Right cardiac atrium (tissue), 5 donors: ENCODE measurements around the gene AGRN. TPM values are rescaled to one million over a fixed set of nuclear protein-coding genes. Genes with fewer than 3 reads are reported as not detected.
"Not testable (repeated sequence)": the region's sequence is repeated elsewhere in the genome, so short reads cannot be mapped to it uniquely, and the experiment has no call there.

Source experiments
- ATAC-seq, 2 donors: fragments of 200-7000 bp; cut with Tn5 transposase; one replicate each; pipeline versions ENCODE4 v1.8.0 to v1.9.1; 2020; ENCODE audit warnings: moderate library complexity in 2 of 2, mild to moderate bottlenecking in 1 of 2
- DNase-seq, 3 donors: peaks; one replicate each; pipeline ENCODE4 v3.0.0-alpha.2; 2020
- H3K27ac ChIP-seq: one replicate; pipeline ENCODE4 v1.5.1; 2013; ENCODE audit warnings: mild to moderate bottlenecking, low read length, control low read depth, moderate library complexity
- H3K27me3 ChIP-seq: one replicate; pipeline ENCODE4 v1.6.1; 2013; ENCODE audit not compliant: control insufficient read depth, insufficient read depth
- H3K4me1 ChIP-seq: one replicate; pipeline ENCODE4 v1.6.1; 2013; ENCODE audit warnings: low read length; ENCODE audit not compliant: control insufficient read depth, insufficient read depth
- H3K4me3 ChIP-seq: one replicate; pipeline ENCODE4 v1.5.1; 2013; ENCODE audit warnings: low read length, control low read depth
- H3K9me3 ChIP-seq: one replicate; pipeline ENCODE4 v1.6.1; 2013; ENCODE audit warnings: low read length; ENCODE audit not compliant: control insufficient read depth
- WGBS: extraction: QIAGEN DNeasy Blood & Tissue Kit; methylation state at CpG from one replicate; pipeline ENCODE4 v1.1.7; 2013; 5-methylcytosine and 5-hydroxymethylcytosine counted together
- intact Hi-C, 4 donors: fragments of 100-400 bp; cut with DNase I; formaldehyde crosslinking; loops; one replicate each; pipeline versions ENCODE4 v1.11.0 to v1.14.0; 2022 to 2023
- polyA plus RNA-seq: library from polyadenylated mRNA; stranded (reverse); fragments of 200-250 nt; gene quantifications from one replicate; pipeline ENCODE4 v1.2.3, GENCODE V29; 2013
- total RNA-seq, 4 donors: library from RNA; stranded (reverse); fragmentation: NEBNext Ultra II Directional; extraction: Animal tissue kit (Norgen Biotek cat#: 25700); gene quantifications; one replicate each; pipeline ENCODE4 v1.2.1, GENCODE V29; 2021
- donor health status: healthy with polysubstance abuse.
- donor health status: DM: no; HTN: yes; CAD: no.
- donor health status: DM: no; HTN: no; CAD: no.
- donor health status: DM: no; HTN: yes; CAD: no; lungs with severe emphysema.
- donor health status: DM: yes; HTN: yes; CAD: no.

AGRN gene
- total and polyA plus RNA-seq, 5 donors, result 12.0 to 26.4 (median 19.3) TPM

DNA sequence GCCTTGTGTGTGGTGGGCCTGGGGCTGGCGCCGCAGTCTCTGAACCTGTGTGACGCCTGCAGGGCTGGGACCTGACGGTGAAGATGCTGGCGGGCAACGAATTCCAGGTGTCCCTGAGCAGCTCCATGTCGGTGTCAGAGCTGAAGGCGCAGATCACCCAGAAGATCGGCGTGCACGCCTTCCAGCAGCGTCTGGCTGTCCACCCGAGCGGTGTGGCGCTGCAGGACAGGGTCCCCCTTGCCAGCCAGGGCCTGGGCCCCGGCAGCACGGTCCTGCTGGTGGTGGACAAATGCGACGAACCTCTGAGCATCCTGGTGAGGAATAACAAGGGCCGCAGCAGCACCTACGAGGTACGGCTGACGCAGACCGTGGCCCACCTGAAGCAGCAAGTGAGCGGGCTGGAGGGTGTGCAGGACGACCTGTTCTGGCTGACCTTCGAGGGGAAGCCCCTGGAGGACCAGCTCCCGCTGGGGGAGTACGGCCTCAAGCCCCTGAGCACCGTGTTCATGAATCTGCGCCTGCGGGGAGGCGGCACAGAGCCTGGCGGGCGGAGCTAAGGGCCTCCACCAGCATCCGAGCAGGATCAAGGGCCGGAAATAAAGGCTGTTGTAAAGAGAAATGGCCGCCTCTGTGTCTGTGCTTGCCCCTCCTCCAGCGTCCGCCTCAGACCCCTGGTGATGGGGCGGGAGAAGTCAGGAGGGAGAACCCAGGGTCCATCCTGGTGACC lies 5.8 kb upstream of the AGRN start:
- intact Hi-C loops, result no loop called here
- no peaks in the 10 kb centered on the region for H3K4me1 ChIP-seq
- no peaks in the 10 kb centered on the region for H3K27me3 ChIP-seq
- whole genome bisulfite sequencing, result 51% methylated on average over 41 of the region's 41 CpGs
- peak overlapping the region; percentile 93 for H3K27ac ChIP-seq
- peak overlapping the region; percentile 78 for H3K4me3 ChIP-seq
- no peaks in the 10 kb centered on the region for H3K9me3 ChIP-seq
- ATAC-seq, result peak; percentile 26 to 67
- DNase-seq, result peak in 2 of 3 donors; percentile 71 to 74

DNA sequence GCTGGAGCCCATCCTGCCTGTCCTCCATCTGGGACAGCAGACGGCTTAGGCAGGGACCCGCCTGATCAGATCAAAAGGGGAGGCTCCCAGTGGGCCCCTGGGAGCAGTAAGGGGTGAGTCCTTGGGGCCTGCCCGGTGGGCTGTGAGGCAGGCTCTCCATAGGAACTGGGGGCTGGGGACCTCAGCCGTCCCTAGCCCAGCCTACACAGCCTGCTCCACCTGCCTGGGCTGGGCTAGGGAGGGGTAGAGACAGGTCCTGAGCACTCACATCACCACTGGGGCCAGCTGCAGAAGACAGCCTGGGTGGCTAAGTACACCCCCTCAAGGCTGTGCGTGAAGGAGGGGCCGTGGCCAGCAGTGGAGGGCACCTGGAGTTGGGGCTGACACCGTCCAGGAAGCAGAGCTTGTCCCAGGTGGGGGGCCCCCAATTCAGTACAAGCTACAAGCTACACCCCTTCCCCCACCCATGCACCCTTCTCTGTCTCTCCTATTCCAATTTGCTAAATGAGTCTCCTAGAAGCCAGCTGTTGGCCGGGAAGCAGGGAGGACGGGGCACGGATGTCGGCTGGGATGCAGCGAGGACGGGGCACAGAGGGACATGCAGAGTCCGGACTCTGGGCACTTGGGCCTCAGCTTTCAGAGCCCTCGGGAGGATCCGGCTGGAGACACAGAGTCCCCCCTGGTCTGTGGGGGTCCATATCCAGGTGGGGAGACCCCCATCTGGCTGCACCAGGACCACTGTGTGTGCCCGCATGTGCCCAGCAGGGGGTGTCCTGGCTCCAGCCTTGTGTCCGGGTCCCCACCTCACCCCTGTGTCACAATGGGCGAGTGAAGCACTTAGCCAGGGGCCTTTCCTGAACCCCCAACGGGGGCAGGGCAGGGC lies 4.9 kb upstream of the AGRN start:
- no peaks in the 10 kb centered on the region for H3K9me3 ChIP-seq
- H3K27ac ChIP-seq, result no peak overlapping the region
- DNase-seq (peak; percentile 39 to 65 (median 48)), ATAC-seq (no peak)
- no peaks in the 10 kb centered on the region for H3K4me1 ChIP-seq
- H3K27me3 ChIP-seq, result no peaks in the 10 kb centered on the region
- WGBS, result 76% methylated on average over 20 of the region's 20 CpGs
- intact Hi-C loops, result no loop called here
- H3K4me3 ChIP-seq, result no peak overlapping the region

DNA sequence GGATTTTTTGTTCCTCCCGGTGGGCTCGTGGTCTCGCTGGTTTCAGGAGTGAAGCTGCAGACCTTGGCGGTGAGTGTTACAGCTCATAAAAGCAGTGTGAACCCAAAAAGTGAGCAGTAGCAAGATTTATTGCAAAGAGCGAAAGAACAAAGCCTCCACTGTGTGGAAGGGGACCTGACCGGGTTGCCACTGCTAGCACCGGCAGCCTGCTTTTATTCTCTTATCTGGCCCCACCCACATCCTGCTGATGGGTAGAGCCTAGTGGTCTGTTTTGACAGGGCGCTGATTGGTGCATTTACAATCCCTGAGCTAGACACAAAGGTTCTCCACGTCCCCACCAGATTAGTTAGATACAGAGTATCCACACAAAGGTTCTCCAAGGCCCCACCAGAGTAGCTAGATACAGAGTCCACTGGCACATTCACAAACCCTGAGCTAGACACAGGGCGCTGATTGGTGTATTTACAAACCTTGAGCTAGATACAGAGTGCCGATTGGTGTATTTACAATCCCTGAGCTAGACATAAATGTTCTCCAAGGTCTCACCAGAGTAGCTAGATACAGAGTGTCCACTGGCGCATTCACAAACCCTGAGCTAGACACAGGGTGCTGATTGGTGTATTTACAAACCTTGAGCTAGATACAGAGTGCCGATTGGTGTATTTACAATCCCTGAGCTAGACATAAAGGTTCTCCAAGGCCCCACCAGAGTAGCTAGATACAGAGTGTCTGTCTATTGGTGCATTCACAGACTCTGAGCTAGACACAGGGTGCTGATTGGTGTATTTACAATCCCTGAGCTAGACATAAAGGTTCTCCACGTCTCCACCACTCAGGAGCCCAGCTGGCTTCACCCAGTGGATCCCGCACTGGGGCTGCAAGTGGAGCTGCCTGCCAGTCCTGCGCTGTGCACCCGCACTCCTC lies 2.3 kb upstream of the AGRN start:
- intact Hi-C loops, result not testable (repeated sequence)

GRCh38 chr1:1018321-1018685 lies 1.6 kb upstream of the AGRN start:
- H3K4me3 ChIP-seq, H3K27me3 ChIP-seq, H3K27ac ChIP-seq, intact Hi-C loops, H3K9me3 ChIP-seq, ATAC-seq, H3K4me1 ChIP-seq: not testable (repeated sequence)
- DNase-seq, result peak; percentile 17 to 66 (median 57)
- WGBS, result 92% methylated on average over 26 of the region's 26 CpGs

More for the DNA sequence above, 2.3 kb upstream of the AGRN start:
- not testable (repeated sequence) for H3K9me3 ChIP-seq, H3K4me3 ChIP-seq, H3K4me1 ChIP-seq, H3K27ac ChIP-seq, ATAC-seq, H3K27me3 ChIP-seq, DNase-seq
- WGBS, result 83% methylated on average over 17 of the region's 17 CpGs

DNA sequence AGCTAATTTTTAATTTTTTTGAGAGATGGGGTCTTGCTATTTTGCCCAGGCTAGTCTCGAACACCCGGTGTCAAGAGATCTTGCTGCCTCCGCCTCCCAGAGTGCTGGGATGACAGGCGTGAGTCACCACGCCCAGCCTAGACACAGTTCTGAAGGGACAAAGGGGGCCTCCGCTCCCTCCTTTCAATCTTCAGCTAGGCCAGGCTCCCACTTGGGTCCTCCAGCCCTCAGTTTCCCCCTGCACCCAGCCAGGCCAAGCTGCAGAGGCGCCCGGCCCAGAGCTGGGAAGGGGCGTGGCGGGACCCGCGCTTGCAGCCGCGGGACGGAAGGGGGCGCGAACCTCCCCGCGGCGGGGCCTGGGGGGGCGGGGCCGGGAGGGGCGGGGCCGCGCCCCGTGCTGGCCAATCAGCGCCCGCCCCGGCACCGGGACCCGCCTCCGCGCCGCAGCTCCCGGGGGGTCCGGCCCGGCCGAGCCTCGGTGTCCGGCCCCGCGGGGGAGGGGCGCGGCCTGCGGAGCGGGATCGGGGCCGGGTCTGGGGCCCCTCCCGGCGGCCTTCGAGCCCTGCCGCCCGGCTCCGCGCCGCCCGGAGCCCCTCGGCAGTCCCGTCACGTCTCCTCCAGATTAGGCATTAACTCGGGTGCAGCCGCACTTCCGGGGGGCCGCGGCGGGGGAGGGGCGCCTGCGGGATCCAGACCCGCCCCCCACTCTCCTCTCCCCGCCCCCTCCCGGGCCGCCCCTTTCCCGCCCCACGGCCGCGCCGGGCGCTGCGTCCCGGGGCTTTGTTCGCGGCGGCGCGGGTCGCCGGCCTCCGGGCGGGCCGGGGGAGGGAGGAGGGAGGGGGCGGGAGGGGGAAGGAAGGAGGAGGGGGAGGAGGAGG lies 559 bp upstream of the AGRN start:
- Histone ChIP-seq H3K4me1 (no peaks in the 10 kb centered on the region), H3K4me3 (peak overlapping the region; percentile 93), H3K9me3 (no peaks in the 10 kb centered on the region), H3K27me3 (no peaks in the 10 kb centered on the region), H3K27ac (peak overlapping the region; percentile 79)
- DNase-seq (peak; percentile 88 to 95 (median 95)), ATAC-seq (peak; percentile 81 to 91)
- WGBS, result 2% methylated on average over 83 of the region's 91 CpGs
- intact Hi-C loops, result no loop called here

DNA sequence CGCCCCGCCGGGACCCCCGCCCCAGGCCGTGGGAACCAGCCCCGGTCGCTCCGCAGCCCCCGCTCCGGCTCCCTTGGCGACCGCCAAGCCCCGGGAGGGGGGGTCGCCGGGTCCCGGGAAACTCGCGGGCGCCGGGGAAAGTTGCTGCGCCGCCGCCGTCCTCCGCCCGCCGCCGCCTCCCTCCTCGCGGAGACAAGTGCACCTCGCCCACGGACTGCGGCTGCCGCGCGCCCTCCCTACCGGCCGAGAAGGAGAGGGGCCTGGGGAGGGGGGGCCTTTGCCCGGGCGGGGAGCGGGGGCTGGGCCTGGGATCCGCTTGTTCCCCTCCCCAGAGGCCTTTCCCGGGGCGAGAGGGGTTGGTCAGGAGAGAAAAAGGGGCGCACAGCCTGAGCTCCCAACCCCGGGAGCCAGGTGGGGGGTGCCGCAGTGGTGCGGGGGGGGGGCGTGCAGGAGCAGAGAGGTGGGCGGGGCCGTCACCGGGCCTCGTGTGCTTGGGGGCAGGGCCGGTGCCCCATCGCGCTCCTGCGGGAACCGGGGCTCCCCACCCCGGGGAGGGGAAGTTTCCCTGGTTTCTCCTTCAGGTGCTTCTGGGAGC lies 592 bp downstream of the AGRN start:
- DNase-seq, result no peak
- H3K4me3 ChIP-seq, result peak overlapping the region; percentile 93
- no peaks in the 10 kb centered on the region for H3K4me1 ChIP-seq
- no peak overlapping the region for H3K27ac ChIP-seq
- peak in 1 of 2 donors; percentile 1 for ATAC-seq
- H3K9me3 ChIP-seq, result no peaks in the 10 kb centered on the region
- intact Hi-C loops, result no loop called here
- under 1% methylated on average over 56 of the region's 59 CpGs for WGBS
- H3K27me3 ChIP-seq, result no peaks in the 10 kb centered on the region

GRCh38 chr1:1021010-1021919 lies 1.3 kb downstream of the AGRN start:
- Histone ChIP-seq H3K27me3 (no peaks in the 10 kb centered on the region), H3K4me1 (no peaks in the 10 kb centered on the region), H3K27ac (no peak overlapping the region), H3K9me3 (no peaks in the 10 kb centered on the region), H3K4me3 (peak overlapping the region; percentile 93)
- ATAC-seq (peak; percentile 20 to 55), DNase-seq (peak; percentile 85 to 92 (median 92))
- intact Hi-C loops, result no loop called here
- WGBS, result 31% methylated on average over 33 of the region's 33 CpGs

GRCh38 chr1:1021920-1022259 lies 2.0 kb downstream of the AGRN start:
- DNase-seq, result peak in 1 of 3 donors; percentile 35
- Histone ChIP-seq H3K4me3 (no peak overlapping the region), H3K27ac (no peak overlapping the region), H3K4me1 (no peaks in the 10 kb centered on the region), H3K27me3 (no peaks in the 10 kb centered on the region), H3K9me3 (no peaks in the 10 kb centered on the region)
- ATAC-seq, result no peak
- intact Hi-C loops, result no loop called here
- 94% methylated on average over 10 of the region's 10 CpGs for WGBS

DNA sequence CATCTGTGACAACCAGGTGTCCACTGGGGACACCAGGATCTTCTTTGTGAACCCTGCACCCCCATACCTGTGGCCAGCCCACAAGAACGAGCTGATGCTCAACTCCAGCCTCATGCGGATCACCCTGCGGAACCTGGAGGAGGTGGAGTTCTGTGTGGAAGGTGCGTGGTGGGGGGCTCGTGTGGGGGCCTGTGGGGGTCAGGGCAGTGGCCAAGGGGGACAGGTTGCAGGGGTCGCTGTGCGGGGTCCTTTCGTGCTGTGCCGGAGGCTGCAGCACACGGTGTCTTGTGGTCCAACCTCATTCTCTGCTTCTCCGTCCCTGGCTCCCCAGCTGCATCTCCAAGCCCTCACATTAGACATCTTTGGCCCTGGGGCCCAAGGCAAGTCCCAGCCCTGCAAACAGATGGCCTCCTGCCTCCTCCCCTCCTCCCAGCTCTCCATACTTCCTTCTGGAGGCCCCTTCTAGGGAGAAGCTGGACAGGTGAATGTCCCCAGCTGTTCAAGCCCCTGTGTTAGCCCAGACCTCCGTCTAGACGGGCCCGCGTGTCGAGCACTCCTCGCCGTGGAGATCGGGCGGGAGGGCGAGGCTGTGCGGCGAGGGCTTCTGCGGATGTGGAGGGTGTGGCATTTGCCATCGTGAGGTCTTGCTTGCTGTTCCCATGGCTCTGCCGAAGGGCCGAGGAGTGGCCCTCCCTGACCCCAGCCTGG lies 2.5 kb downstream of the AGRN start:
- Histone ChIP-seq H3K4me1 (no peaks in the 10 kb centered on the region), H3K27me3 (no peaks in the 10 kb centered on the region), H3K9me3 (no peaks in the 10 kb centered on the region), H3K27ac (no peak overlapping the region), H3K4me3 (no peak overlapping the region)
- ATAC-seq (no peak), DNase-seq (peak in 1 of 3 donors; percentile 60)
- intact Hi-C loops, result no loop called here
- WGBS, result 75% methylated on average over 27 of the region's 27 CpGs
